Fibroblast of upper back skin (primary cell): ENCODE data around the gene CSMD2.

Source experiments
- DNase-seq: peaks from one replicate; pipeline ENCODE4 v3.0.0-alpha.2; 2013

Gene CSMD2

GRCh38 chr1:33893147-33893830, 271.7 kb downstream of the CSMD2 start:
- peak; percentile 95 for DNase-seq

GRCh38 chr1:33886496-33886895, 278.5 kb downstream of the CSMD2 start:
- DNase-seq: no peak

GRCh38 chr1:33880305-33880704, 284.7 kb downstream of the CSMD2 start:
- DNase-seq: peak; percentile 61

- no peak for DNase-seq
These were observed 286.6 kb downstream of the CSMD2 start for GRCh38 chr1:33878392-33878791.

- peak; percentile 98 for DNase-seq
These were observed 287.9 kb downstream of the CSMD2 start for GRCh38 chr1:33876970-33877650.

GRCh38 chr1:33875862-33876261, 289.2 kb downstream of the CSMD2 start:
- no peak for DNase-seq

GRCh38 chr1:33874636-33875035, 290.4 kb downstream of the CSMD2 start:
- no peak for DNase-seq

GRCh38 chr1:33872683-33873082, 292.3 kb downstream of the CSMD2 start:
- DNase-seq: peak; percentile 24

GRCh38 chr1:33872275-33872674, 292.8 kb downstream of the CSMD2 start:
- no peak for DNase-seq

GRCh38 chr1:33867684-33868083, 297.3 kb downstream of the CSMD2 start:
- no peak for DNase-seq

GRCh38 chr1:33866281-33866680, 298.7 kb downstream of the CSMD2 start:
- peak; percentile 97 for DNase-seq

GRCh38 chr1:33864460-33865389, 300.3 kb downstream of the CSMD2 start:
- DNase-seq: no peak

- DNase-seq: no peak
These were observed 301.3 kb downstream of the CSMD2 start, which contains the start of gene HMGB4 for GRCh38 chr1:33863779-33864178. Gene HMGB4, plus strand, starts transcription at chr1:33864079. Its CDS starts 113 bp downstream, at chr1:33864192.

GRCh38 chr1:33860671-33861070, 304.4 kb downstream of the CSMD2 start:
- DNase-seq: no peak

- no peak for DNase-seq
These were observed 310.9 kb downstream of the CSMD2 start for GRCh38 chr1:33854091-33854490.

- DNase-seq: no peak
These were observed 311.6 kb downstream of the CSMD2 start for GRCh38 chr1:33853431-33853830.

- no peak for DNase-seq
These were observed 312.3 kb downstream of the CSMD2 start for GRCh38 chr1:33852711-33853110.

GRCh38 chr1:33850481-33850880, 314.5 kb downstream of the CSMD2 start:
- DNase-seq: no peak

- peak; percentile 34 for DNase-seq
These were observed 315.8 kb downstream of the CSMD2 start for GRCh38 chr1:33849211-33849610.

GRCh38 chr1:33848205-33848937, 316.7 kb downstream of the CSMD2 start:
- DNase-seq: peak; percentile 53

GRCh38 chr1:33846861-33847260, 318.2 kb downstream of the CSMD2 start:
- no peak for DNase-seq

- no peak for DNase-seq
These were observed 320.9 kb downstream of the CSMD2 start for GRCh38 chr1:33844166-33844565.

GRCh38 chr1:33842348-33842747, 322.7 kb downstream of the CSMD2 start:
- no peak for DNase-seq
